ENCODE data around the gene PLEKHA4. TPM values are rescaled to one million over a fixed set of nuclear protein-coding genes. Genes with fewer than 3 reads are reported as not detected.
"Not testable (repeated sequence)": the region's sequence is repeated elsewhere in the genome, so short reads cannot be mapped to it uniquely, and the experiment has no call there.

PLEKHA4 gene
- total RNA-seq, 1 experiment from 2014 or later: 1.2 TPM

DNA sequence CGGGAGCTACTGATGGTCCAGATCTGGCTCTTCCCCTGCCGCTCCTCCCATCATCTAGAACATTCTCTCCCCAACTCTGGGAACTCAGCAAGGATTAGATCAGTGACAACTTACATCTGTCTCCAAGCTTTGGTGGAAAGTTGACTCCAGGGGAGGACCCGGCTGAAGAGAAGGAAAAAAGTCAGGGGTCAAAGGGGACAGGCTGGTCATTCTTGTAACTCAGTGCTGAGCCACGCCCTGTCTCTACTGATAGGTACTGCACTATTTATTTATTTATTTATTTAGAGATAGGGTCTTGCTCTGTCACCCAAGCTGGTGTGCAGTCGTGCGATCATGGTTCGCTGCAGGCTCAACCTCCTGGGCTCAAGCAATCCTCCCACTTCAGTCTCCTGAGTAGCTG lies 14.3 kb downstream of the PLEKHA4 start:
- ChIA-PET CTCF (no interaction called here), POLR2A (ENCODE audit: unreplicated experiment) (no interaction called here)
- H3K36me3 ChIP-seq (ENCODE audit: low read depth, low read length): no peaks in the 10 kb centered on the region
- DNase-seq (no peak), ATAC-seq (no peak)
- H3K27ac ChIP-seq (ENCODE audit: low read length): no peak overlapping the region
- H3K4me2 ChIP-seq (ENCODE audit: low read length): no peak overlapping the region
- no peaks in the 10 kb centered on the region for H3K79me2 ChIP-seq (ENCODE audit: low read length)
- H4K20me1 ChIP-seq (ENCODE audit: low read length): no peaks in the 10 kb centered on the region
- no peaks in the 10 kb centered on the region for H3K27me3 ChIP-seq (ENCODE audit: low read length)
- intact Hi-C loops (cut with micrococcal nuclease): no loop called here
- H3F3A ChIP-seq (ENCODE audit: low read length, unreplicated experiment): no peaks in the 10 kb centered on the region
- H3K9me2 ChIP-seq (replicated peaks; ENCODE audit: low read length): no peaks in the 10 kb centered on the region
- no peak overlapping the region for H3K9ac ChIP-seq (ENCODE audit: low read length)
- no TSS peak for BruUV-seq (replicated peaks)
- no peak overlapping the region for H2AFZ ChIP-seq (ENCODE audit: low read length)
- no peaks in the 10 kb centered on the region for H3K4me1 ChIP-seq (ENCODE audit: insufficient read depth, low read length)
- TF ChIP-seq EZH2phosphoT487 (IDR thresholded peaks at IDR 0.05; ENCODE audit: borderline replicate concordance, low read length) (no peak), EZH2 (IDR thresholded peaks at IDR 0.05; ENCODE audit: low read length, unreplicated experiment) (no peak), CTCF (conservative IDR thresholded peaks at IDR 0.05; ENCODE audit: low read depth, low read length) (no peak)
- no peak overlapping the region for H3K4me3 ChIP-seq (ENCODE audit: low read length)
- H3K9me3 ChIP-seq (ENCODE audit: low read length): no peaks in the 10 kb centered on the region

- H2AFZ ChIP-seq (ENCODE audit: low read length): no peak overlapping the region
- H3K9ac ChIP-seq (ENCODE audit: low read length): no peak overlapping the region
- ChIA-PET CTCF (no interaction called here), POLR2A (ENCODE audit: unreplicated experiment) (no interaction called here)
- intact Hi-C loops (cut with micrococcal nuclease): no loop called here
- no peaks in the 10 kb centered on the region for H3K4me1 ChIP-seq (ENCODE audit: insufficient read depth, low read length)
- no peak overlapping the region for H3K4me3 ChIP-seq (ENCODE audit: low read length)
- DNase-seq (no peak), ATAC-seq (no peak)
- H3K9me2 ChIP-seq (replicated peaks; ENCODE audit: low read length): no peaks in the 10 kb centered on the region
- no TSS peak for BruUV-seq (replicated peaks)
- no peaks in the 10 kb centered on the region for H3F3A ChIP-seq (ENCODE audit: low read length, unreplicated experiment)
- no peaks in the 10 kb centered on the region for H3K9me3 ChIP-seq (ENCODE audit: low read length)
- no peak overlapping the region for H3K27ac ChIP-seq (ENCODE audit: low read length)
- H4K20me1 ChIP-seq (ENCODE audit: low read length): no peaks in the 10 kb centered on the region
- no peak overlapping the region for H3K4me2 ChIP-seq (ENCODE audit: low read length)
- H3K79me2 ChIP-seq (ENCODE audit: low read length): no peaks in the 10 kb centered on the region
- no peaks in the 10 kb centered on the region for H3K27me3 ChIP-seq (ENCODE audit: low read length)
- H3K36me3 ChIP-seq (ENCODE audit: low read depth, low read length): no peaks in the 10 kb centered on the region
- TF ChIP-seq EZH2 (IDR thresholded peaks at IDR 0.05; ENCODE audit: low read length, unreplicated experiment) (no peak), EZH2phosphoT487 (IDR thresholded peaks at IDR 0.05; ENCODE audit: borderline replicate concordance, low read length) (no peak), CTCF (conservative IDR thresholded peaks at IDR 0.05; ENCODE audit: low read depth, low read length) (no peak)
Measured at GRCh38 chr19:48853483-48853882, 14.9 kb downstream of the PLEKHA4 start.

GRCh38 chr19:48852292-48852691 lies 16.1 kb downstream of the PLEKHA4 start:
- Histone ChIP-seq H4K20me1 (ENCODE audit: low read length) (no peaks in the 10 kb centered on the region), H3K79me2 (ENCODE audit: low read length) (no peaks in the 10 kb centered on the region), H3K9me3 (ENCODE audit: low read length) (no peaks in the 10 kb centered on the region), H3K4me3 (ENCODE audit: low read length) (no peak overlapping the region), H3K9ac (ENCODE audit: low read length) (no peak overlapping the region), H3F3A (ENCODE audit: low read length, unreplicated experiment) (no peaks in the 10 kb centered on the region), H3K4me2 (ENCODE audit: low read length) (no peak overlapping the region), H3K27ac (ENCODE audit: low read length) (no peak overlapping the region), H3K36me3 (ENCODE audit: low read depth, low read length) (no peaks in the 10 kb centered on the region), H3K4me1 (ENCODE audit: insufficient read depth, low read length) (no peaks in the 10 kb centered on the region), H3K9me2 (replicated peaks; ENCODE audit: low read length) (no peaks in the 10 kb centered on the region), H2AFZ (ENCODE audit: low read length) (no peak overlapping the region), H3K27me3 (ENCODE audit: low read length) (no peaks in the 10 kb centered on the region)
- intact Hi-C loops (cut with micrococcal nuclease): no loop called here
- no peak for ATAC-seq
- DNase-seq: no peak
- BruUV-seq (replicated peaks): no TSS peak
- TF ChIP-seq CTCF (conservative IDR thresholded peaks at IDR 0.05; ENCODE audit: low read depth, low read length) (no peak), EZH2 (IDR thresholded peaks at IDR 0.05; ENCODE audit: low read length, unreplicated experiment) (no peak), EZH2phosphoT487 (IDR thresholded peaks at IDR 0.05; ENCODE audit: borderline replicate concordance, low read length) (no peak)
- ChIA-PET POLR2A (ENCODE audit: unreplicated experiment) (no interaction called here), CTCF (no interaction called here)

GRCh38 chr19:48846659-48847058 lies 21.8 kb downstream of the PLEKHA4 start:
- H3F3A ChIP-seq (ENCODE audit: low read length, unreplicated experiment); BruUV-seq (replicated peaks); H3K4me2 ChIP-seq (ENCODE audit: low read length); intact Hi-C loops (cut with micrococcal nuclease); H3K9ac ChIP-seq (ENCODE audit: low read length); H3K27ac ChIP-seq (ENCODE audit: low read length); H3K36me3 ChIP-seq (ENCODE audit: low read depth, low read length); H3K4me1 ChIP-seq (ENCODE audit: insufficient read depth, low read length); DNase-seq; H3K9me3 ChIP-seq (ENCODE audit: low read length); H2AFZ ChIP-seq (ENCODE audit: low read length); POLR2A ChIA-PET (ENCODE audit: unreplicated experiment); H3K4me3 ChIP-seq (ENCODE audit: low read length); H3K9me2 ChIP-seq (replicated peaks; ENCODE audit: low read length); H3K27me3 ChIP-seq (ENCODE audit: low read length); ATAC-seq; H4K20me1 ChIP-seq (ENCODE audit: low read length); H3K79me2 ChIP-seq (ENCODE audit: low read length): not testable (repeated sequence)
- CTCF ChIA-PET: interaction anchor here (1.2 kb wide), 1 partner anchor 62 kb away, joined by 3 read pairs; no protein-coding TSS in a partner anchor

Measured in PC-3 (cell line).